Stimulated activated CD8-positive, alpha-beta memory T cell treated with anti-CD3 and anti-CD28 coated beads, Interleukin-12 subunit alpha, Interleukin-12 subunit beta, amount 100 ng/mL, for 1 hour (primary cell): Measurements from ENCODE around the gene TBC1D2B.
A peak's percentile ranks its signal among the peaks of the same experiment; 100 is the strongest.

Experiments
- DNase-seq: peaks from one replicate; pipeline ENCODE4 v3.0.0-alpha.2; 2020; ENCODE audit warnings: low read depth

The TBC1D2B gene

GRCh38 chr15:78077053-78077870 lies at the start of gene TBC1D2B:
TBC1D2B (minus strand) TSS chr15:78077711; CDS start chr15:78077652, 59 bp downstream.
- DNase-seq, result peak; percentile 46

DNA sequence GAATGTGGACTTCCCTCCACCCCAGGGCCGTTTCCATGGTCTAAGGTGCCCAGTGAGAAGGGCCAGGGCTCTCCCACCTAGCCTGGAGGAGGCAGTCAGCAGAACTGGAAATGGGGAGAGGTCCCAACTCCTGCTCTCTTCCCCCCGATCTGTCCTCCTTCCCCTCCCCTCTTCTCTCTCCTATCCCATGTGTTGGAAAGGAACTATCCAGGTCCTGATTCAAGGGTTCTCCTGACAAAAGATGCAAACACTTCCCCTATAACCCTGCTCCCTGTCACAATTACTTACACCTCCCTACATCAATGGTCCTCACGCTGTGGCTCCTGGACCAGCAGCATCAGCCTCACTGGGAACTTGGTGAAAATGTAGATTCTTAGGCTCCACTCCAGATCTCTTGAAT lies 47.8 kb upstream of the TBC1D2B start:
- DNase-seq, result no peak

DNA sequence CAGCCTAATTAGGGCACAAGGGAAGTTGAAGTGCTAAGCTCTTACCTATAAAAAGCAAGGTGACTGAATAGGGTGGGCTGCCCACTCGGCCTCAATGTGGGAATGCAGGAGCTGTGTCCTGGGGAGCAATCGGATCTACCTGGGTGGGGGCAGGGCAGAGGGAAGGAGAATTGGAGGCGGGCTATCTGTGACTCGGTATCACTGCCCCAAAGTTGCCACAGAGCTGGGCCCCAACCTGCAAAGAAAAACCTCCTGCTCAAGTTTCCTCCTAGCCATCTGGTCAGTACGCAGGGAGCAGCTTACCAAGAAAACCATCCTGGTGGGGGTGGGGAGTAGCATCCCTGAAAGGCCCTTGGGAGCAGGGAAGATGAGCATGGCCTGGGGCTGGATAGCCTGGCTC lies 43.0 kb upstream of the TBC1D2B start:
- DNase-seq, result no peak

GRCh38 chr15:78112551-78112950 lies 35.0 kb upstream of the TBC1D2B start:
- DNase-seq, result no peak

DNA sequence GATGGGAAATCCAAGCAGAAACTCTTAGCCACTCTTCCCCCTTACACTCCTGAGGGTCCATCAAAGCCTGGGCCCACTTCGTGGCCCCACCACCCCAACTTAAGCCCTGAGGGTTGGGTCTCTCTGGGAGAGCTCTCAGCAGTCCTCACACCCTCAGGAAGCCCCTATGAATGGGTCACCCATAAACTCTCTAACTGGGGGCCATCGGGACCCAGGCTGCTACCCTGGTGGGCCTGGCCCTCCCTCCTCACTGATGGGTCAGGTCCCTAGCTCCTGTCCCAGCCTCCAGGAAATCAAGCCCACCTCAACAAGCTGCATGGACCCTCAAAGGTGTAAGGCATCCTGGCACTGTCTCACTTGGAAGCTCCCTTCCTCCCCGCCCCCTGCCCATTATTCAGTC lies 34.3 kb upstream of the TBC1D2B start:
- DNase-seq, result no peak

DNA sequence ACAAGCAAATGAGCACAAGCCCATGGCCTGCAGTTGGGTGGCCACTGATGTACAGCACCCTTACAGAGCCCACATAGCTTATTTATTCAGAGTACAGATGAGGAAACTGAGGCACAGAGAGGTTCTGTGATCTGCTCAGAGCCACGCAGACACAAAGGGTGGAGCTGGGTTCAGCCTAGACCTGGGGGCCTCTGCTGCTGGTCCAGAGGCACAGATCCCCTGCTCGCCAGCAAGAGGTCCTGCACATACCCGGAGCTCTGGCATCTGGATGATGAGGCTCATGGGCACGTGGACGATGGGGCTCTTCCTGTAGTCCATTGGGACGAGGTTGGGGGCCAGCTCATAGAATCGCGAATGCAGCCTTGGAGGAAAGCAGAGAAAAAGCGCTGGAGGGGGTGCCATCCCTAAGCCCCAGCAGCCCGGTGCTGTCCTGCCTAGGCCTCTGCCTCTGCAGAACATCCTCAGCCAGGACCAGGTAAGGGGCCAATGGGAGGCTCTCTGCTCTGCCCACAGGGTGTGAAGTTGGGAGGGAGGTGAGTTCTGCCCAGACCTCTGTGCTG lies 33.5 kb upstream of the TBC1D2B start:
- no peak for DNase-seq

DNA sequence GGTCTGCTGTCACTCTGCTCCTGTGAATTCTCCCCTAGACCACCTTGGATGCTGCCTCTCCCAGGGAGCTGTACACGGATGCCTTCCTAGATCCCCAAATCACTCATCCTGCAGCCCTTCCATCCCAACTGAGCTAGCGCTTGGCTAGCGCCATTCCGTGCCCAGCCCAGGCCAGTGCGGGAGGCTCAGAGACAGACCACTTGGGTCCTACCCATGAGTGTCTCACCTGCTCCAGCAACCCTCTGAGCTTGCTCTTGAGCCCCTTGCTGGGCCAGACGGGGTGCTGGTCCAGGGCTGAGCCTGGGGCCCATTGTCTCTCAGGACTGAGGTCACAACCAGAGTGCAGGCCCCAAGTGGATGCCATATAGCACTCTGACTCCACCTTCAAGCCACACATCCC lies 32.6 kb upstream of the TBC1D2B start:
- DNase-seq, result no peak

DNA sequence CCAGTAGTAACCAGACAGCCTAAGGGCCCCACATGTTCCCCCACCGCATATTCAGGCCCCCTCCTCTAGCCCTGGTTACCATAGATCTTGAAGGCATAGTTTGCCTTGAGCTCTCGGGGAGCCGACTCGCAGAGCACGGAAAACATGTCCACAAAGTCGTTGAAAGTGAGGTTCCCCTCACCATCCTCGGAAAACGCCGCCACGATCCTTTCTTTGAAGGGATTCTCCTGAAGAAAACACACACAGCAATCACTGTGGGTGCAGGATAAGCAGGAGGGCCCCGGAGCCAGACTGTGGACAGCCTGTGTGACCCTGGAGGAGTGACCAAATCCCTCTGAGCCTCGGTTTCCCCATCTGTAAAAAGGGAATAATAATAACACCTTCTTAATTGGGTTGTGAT lies 31.6 kb upstream of the TBC1D2B start:
- no peak for DNase-seq

DNA sequence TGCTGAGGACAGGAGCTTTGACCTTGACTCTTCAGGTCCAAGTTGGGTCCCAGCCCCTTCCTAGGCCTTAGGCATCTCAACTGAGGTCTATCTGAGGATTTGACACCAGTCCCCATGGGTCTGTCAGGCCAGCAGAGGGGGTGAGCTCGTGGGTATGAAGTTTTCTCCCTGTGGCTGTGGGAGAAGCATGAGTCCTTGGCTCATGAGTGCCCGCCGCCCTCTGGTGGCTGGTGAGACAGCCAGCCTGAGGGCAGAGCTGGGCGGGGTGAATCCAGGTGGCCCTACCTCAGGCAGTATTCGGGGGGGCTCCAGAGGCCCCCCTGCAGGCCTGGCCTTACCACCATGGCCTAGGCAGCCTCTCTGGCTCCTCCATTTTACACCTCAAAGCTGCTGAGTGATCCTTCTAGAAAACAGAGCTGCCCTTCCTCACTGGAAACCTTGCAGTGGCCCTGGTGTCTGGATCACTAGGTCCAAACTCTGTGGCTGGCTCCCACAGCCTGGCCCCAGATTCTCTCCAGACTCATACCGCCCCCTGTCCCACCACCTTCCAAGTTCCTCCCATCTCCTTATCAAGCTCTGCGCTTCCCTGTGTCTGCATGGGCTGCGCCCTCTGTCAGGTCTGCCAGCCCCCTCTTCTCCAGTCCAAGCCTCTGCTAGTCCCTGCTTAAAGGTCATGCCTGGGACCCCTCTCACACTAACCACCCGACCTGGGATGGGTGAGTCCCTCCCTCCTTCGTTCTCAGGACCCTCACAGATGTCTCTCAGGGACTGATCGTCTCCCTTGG lies 31.0 kb upstream of the TBC1D2B start:
- DNase-seq, result peak; percentile 72

DNA sequence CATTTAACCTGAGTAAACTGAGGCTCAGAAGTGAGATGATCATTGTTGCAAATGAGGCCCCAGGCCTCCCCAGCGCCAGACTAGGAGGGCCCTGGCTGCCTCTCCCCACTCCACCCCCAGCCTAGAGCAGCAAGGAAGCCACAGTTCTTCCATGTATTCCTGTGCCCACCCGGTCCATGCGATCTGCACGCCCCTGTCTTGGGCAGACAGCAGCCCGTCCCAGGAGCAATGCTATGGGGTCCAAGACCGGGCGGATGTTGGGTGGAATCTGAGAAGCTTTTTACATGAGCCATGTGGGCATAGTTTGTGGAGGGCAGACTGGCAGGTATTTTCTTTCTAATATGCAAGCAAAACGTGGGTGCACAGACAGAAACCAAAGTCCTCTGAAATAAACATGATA lies 30.0 kb upstream of the TBC1D2B start:
- DNase-seq, result no peak

- DNase-seq, result no peak
These were observed 28.1 kb upstream of the TBC1D2B start for GRCh38 chr15:78105476-78106241.

- DNase-seq, result no peak
These were observed 27.3 kb upstream of the TBC1D2B start for GRCh38 chr15:78104566-78105475.

DNA sequence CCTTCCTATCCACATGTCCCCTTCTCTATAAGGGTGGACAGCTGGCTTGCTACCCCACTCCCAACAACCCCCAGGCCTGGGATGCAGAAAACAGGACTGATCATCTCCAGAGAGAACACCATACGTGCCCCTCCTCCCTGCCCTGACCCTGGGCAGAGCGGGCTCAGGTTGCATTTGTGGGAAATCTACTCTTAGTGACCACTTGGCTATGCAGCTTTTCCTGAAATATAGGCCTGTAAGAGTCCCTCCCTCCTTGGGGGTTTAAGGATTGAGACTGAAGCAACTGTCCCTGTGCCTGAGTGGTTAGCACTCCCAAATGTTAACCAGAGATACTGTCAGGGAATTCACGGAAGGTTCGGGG lies 26.6 kb upstream of the TBC1D2B start:
- no peak for DNase-seq

DNA sequence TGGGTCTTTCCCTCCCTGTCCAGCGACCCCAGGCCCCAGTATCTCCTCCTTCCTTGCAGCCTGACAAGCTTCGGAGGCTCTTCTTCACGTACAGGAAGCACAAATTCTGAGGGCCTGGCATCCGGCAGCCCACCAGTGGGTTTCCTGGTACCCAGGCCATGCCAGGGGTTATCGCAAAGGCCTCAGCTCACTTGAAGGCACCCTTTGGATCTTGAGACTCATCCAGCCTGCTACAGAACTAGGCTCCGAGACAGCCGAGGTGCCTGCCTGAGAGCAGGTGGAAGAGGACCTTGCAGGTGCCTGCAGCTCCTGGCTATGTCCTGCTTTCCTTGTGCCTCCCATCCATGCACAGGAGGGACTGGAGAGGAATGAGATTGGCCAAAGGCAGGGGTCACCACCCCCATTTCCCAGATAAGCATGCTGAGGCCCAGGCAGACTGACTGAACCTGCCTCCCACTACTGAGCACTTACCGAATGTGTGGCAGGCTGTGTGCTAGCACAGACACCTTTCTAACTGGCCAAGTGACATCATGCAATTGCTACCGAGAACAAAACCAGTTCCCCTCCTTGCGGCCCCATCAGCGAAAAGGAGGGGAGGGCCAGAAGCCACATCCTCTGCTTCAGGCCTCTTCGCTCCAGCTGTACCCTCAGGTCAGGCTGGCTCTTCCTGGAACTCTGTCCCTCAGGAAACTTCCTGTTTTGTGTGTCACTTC lies 26.1 kb upstream of the TBC1D2B start:
- no peak for DNase-seq

DNA sequence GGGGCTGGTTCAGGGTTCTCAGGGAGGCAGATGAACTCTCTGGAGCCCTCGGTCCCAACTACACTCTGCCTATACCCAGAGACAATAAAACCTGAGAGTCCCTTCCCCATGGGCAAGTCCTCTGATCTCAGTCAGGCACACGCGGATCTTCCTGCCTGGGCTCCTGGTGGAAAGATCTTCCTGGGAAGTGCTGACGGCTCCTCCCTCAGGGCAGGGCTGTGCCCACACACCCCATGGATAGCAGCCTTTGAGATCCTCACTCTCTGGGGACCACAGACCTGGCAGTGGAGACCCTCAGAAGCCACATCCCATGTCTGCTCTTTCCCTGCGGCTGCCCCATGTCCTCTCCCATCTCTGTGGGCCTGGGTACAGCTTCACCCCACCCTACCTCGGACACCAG lies 25.2 kb upstream of the TBC1D2B start:
- DNase-seq, result no peak

- DNase-seq, result no peak
These were observed 24.7 kb upstream of the TBC1D2B start for GRCh38 chr15:78102211-78102610.

DNA sequence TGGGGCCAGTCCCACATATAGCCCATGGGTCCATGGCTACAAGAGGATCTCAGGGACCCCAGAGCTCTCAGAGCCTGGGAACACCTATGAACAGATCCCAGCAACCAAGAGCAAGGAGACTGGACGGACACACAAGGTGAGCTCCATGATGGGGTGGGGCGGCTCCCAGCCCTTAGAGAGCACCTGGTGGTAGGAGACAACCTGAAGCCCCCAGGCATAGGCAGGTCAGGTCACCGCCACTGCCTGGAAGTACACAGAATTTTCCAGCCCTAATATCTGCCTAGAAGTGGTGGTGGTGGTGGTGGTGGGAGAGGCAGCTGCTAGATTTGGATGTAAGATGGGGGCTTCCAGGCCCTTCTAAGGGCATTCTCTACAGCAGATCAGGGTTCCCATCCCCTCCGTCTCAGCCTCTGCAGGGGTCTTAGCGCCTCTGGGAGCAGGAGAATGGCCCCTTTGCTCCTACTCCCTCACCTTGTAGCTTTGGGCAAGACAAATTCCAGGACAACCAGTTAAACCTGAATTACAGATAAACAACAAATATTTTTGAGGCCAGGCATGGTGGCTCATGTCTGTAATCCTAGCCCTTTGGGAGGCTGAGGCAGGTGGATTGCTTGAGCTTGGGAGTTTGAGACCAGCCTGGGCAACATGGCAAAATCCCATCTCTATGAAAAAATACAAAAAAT lies 24.1 kb upstream of the TBC1D2B start:
- DNase-seq, result no peak

GRCh38 chr15:78100886-78101285 lies 23.4 kb upstream of the TBC1D2B start:
- DNase-seq, result no peak

GRCh38 chr15:78098131-78098755 lies 20.7 kb upstream of the TBC1D2B start:
- no peak for DNase-seq

GRCh38 chr15:78097667-78098066 lies 20.2 kb upstream of the TBC1D2B start:
- no peak for DNase-seq
